ENCODE data around the gene DCHS1.

DCHS1 gene

DNA sequence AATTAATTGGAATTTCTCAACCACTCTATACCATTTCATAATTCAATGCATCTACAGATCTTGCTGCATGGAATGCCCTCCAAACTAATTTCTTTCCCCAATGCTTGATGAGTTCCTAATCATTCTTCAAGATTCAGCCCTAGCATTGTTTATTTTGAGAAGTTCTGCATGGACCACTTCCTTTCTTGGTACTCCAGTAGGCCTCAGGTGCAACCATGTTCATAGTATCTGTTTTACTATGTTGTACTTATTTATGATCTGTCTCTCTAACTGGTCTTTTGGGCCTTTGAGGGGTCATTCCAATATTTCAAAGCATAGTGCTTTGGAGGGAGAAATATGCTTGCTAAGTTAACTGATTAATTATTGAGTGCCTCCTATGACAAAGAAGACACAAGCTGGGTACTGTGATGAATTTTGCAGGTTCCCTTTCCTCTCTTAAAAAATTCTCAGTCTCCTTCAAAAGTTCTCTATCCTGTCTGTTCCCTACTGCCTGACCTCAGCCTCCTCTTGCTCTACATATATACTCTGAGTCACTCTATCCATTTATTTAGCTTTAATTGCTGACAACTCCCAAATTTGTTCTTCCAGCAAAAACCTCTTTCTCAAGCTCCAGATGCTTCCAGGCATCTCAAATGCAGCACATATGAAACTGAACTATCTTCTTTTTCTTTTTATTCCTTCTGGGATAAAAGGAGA, 18.1 kb upstream of the DCHS1 start:
- no peak for DNase-seq (ENCODE audit: low read depth)

DNA sequence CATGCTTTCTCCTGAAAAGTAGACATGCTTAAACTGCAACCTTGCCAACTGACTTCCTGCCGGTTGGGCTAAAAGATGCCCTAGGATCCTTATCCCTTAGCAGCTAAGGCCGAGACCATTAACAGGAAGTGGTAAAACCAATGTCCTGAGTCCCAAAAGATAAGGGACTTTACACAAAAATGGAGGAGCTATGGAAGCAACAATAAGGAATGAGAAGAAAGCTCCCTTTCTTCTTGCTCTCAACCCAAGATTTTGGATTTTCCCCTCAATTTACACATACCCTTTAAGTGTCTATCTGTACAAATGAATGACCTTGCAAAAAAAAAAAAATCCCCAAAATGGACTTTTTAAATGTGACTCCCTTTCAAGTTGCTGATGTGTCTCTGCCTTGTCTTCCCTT, 16.4 kb upstream of the DCHS1 start:
- DNase-seq (ENCODE audit: low read depth) = no peak

DNA sequence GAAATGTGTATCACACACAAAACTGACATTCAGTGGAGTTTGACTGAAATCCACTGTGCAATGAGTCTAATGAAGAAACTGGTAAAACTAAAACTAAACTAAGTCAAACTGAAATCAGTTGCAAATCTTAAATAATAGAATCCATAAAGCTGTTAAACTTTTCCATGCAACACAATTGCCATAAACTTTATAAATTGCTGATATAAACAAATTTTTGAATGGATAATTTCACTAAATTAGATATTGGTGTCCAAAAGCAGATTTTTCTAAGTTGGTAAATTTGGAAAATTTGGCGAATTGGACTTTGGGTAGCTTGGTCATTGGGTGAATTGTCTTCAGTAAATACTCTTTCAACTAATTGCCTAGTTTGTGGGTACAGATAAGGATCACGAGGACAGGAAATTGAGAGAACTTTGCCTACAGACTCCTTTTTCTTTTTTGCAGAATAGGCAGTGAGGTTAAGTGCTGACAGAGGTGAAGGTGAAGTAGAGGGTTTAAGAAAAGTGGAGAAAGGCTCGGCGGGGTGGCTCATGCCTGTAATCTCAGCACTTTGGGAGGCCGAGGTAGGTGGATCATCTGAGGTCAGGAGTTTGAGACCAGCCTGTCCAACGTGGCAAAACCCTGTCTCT, 14.7 kb upstream of the DCHS1 start:
- DNase-seq (ENCODE audit: low read depth) = no peak

GRCh38 chr11:6667733-6668374, 12.2 kb upstream of the DCHS1 start:
- DNase-seq (ENCODE audit: low read depth) = no peak

- no peak for DNase-seq (ENCODE audit: low read depth)
These were observed 10.9 kb upstream of the DCHS1 start for GRCh38 chr11:6666302-6667183.

GRCh38 chr11:6664551-6664950, 8.9 kb upstream of the DCHS1 start:
- no peak for DNase-seq (ENCODE audit: low read depth)

DNA sequence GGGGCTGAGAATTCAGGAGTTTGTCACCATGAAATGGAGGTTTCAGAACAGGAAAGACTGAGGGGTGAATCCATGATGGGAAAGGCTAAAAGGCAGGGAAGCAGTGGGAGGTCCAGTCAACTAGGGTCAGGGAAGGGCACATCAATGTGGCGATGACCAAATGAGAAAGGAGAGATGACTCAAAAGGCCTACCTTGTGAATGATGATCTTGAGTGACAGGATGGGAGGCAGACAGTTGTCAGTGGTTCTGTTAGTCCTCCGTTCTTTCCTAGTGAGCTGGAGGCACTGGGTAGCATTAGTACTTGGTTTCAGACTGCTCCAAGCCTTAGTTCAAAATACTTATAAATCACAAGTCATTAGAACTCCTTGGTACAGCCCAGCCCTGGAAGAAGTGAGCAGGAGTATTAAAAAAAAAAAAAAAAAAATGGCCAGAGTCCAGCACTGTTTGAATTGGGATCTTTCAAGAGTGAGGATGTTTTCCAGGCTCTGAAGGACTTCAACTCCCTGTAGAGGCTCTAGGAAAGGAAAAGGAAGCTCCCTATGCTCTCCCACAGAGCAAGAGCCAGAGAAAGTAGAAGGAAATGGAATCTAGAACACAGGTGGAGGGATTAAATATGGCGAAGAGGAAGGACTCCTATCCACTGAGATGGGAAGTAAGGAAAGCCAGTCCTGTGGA, 8.3 kb upstream of the DCHS1 start:
- no peak for DNase-seq (ENCODE audit: low read depth)

DNA sequence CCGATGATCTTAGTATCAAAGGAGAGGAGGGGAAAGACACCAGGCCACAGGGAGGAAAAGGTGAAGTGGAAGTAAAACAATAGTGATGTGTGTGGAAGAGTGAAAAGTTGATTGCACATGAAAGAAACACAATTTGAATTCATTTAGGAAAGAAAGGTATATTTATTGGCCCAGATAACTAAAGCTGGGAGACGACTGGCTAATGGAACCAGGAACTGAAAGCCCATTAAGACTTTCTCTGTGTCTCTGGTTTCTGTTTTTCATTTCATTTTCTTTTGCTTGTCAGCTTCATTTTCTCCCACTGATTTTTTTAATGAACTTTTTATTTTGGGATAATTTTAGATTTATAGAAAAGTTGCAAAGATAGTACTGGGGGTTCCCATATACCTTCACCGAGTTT, 5.1 kb upstream of the DCHS1 start:
- DNase-seq (ENCODE audit: low read depth) = no peak

DNA sequence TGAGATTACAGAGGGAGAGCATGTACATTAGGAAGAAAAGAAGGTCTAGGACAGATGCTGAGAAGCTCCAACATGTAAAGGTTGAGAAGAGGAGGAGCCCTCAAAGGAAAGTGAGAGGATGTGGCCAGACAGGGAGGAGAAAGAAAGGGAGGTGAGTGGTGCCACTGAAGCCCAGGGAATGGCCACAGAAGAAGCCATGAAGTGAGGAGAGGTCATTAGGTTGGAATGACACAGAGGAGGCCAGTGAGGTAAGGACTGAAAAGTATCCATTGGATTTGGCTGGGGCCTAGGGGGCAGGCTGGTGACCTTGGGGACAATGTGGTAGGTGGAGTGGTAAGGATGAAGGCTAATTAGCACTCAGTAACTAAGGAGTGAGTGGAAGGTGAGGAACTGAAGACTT, 3.0 kb upstream of the DCHS1 start:
- DNase-seq (ENCODE audit: low read depth) = no peak

- DNase-seq (ENCODE audit: low read depth) = no peak
These were observed 1.7 kb upstream of the DCHS1 start for GRCh38 chr11:6657346-6657745.

- no peak for DNase-seq (ENCODE audit: low read depth)
These were observed 1.3 kb upstream of the DCHS1 start for GRCh38 chr11:6656936-6657335.

GRCh38 chr11:6656584-6656915, 941 bp upstream of the DCHS1 start:
- DNase-seq (ENCODE audit: low read depth) = no peak

GRCh38 chr11:6655020-6655789, 404 bp downstream of the DCHS1 start:
- no peak for DNase-seq (ENCODE audit: low read depth)

DNA sequence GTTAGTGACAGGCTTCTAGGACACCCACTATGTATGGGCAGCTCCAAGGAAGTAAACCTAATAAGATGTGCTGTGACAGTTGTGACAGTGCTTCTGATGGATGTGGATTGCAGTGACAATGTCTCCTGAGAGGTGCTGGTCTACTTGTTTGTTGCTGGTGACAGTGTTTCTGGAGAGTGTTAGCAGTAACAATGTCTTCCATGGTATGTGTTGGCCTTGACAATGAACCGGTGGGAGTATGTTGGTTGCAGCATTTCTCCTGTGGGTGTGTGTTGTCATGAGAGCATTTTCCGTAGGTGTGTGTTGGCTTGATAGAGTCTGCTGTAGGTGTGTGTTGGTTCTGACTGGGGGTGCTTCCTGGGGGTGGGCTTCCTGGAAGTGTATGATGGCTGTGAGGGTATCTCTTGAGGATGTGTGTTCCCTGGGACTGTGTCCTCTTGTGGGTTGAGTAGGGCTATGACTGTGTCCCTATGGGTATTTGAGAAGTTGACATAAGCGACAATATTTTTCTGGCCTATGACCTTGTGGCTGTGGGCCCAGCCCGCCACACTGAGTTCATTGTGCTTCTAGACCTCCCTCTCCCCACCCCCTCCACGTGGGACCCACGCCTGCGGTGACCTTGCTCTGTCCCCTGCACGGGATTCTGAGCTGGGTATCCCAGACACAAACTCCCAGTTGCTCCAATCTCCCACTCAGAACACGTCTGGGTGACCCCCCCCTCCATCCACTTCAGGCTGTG, 1.2 kb downstream of the DCHS1 start:
- DNase-seq (ENCODE audit: low read depth) = no peak

- DNase-seq (ENCODE audit: low read depth) = no peak
These were observed 2.0 kb downstream of the DCHS1 start for GRCh38 chr11:6653656-6654055.

GRCh38 chr11:6653097-6653496, 2.5 kb downstream of the DCHS1 start:
- DNase-seq (ENCODE audit: low read depth) = no peak

DNA sequence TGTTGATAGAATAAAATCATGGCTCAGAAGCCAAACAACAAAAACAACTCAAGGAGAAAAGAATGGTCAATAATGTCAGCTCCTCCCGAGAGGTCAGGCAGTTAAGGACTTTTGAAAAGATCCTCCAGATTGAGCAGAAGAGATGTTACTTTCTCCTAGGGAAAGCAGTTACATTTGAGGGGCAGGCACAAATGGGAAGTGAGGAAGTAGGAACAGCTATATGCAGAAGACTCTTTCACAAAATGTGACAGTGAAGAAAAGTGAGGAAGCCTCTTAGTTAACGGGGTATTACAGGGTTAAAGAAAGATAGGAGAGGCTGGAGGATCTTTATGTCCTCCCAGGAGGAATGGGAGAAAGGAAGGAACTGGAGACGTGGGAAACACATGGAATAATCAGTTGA, 3.4 kb downstream of the DCHS1 start:
- DNase-seq (ENCODE audit: low read depth) = no peak

- DNase-seq (ENCODE audit: low read depth) = no peak
These were observed 4.6 kb downstream of the DCHS1 start for GRCh38 chr11:6650980-6651379.

DNA sequence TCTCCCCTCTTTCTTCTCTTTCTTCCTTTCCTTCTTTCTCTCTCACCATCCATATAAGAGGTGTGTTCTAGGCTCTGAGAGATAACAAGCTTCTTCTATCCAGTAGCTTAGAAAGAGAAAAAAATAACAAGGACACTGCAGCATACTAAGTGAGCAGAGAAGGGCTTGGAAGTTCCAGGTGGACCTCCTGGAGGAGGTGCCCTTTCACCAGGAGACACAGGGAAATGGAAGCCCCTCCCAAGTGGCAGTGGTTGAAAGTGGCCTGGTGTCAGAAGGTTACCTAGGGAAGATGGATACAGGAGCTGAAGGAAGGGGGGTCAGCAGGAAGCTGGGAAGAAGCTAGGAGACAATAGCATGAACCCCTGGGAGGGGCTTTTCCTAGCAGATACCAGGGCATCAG, 5.5 kb downstream of the DCHS1 start:
- no peak for DNase-seq (ENCODE audit: low read depth)

- DNase-seq (ENCODE audit: low read depth) = no peak
These were observed 7.1 kb downstream of the DCHS1 start for GRCh38 chr11:6648501-6648900.

DNA sequence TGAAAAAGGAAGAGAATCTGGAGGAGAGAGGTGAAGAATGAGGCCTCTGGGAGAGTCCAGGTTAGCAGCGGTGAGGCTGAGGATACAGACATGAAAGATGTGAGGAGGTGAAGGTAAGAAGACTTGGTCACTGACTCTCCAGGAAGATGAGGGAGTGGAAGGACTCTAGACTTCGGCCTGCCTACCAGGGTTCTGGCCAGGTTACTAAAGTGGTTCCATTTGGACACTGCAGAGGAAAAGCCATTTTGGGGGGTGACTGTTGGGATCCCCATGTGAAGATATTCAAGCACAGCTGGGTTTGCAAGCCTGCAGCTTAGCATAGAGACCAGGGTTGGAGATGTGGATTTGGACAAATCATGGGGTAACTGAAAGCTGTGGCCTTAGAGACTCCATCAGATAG, 7.8 kb downstream of the DCHS1 start:
- no peak for DNase-seq (ENCODE audit: low read depth)

Measured in stimulated activated CD8-positive, alpha-beta memory T cell treated with anti-CD3 and anti-CD28 coated beads, Interleukin-4, amount 100 ng/mL, for 24 hours (primary cell).